ENCODE data around the gene NINL.
"Not testable (repeated sequence)": the region's sequence is repeated elsewhere in the genome, so short reads cannot be mapped to it uniquely, and the experiment has no call there.

NINL gene

GRCh38 chr20:25485872-25486271 is 99.5 kb downstream of the NINL start:
- no peak for DNase-seq (ENCODE audit: low read depth in 2 of 2)

- no peak for DNase-seq (ENCODE audit: low read depth in 2 of 2)
Observed at GRCh38 chr20:25484911-25485511, 100.3 kb downstream of the NINL start.

- DNase-seq (ENCODE audit: low read depth in 2 of 2) = no peak
Observed at GRCh38 chr20:25484224-25484846, 101.0 kb downstream of the NINL start.

- DNase-seq (ENCODE audit: low read depth in 2 of 2) = no peak
Observed at GRCh38 chr20:25483431-25484132, 101.7 kb downstream of the NINL start.

- DNase-seq (ENCODE audit: low read depth in 2 of 2) = no peak
Observed at GRCh38 chr20:25481918-25482253, 103.4 kb downstream of the NINL start.

GRCh38 chr20:25481235-25481917 is 104.0 kb downstream of the NINL start:
- no peak for DNase-seq (ENCODE audit: low read depth in 2 of 2)

GRCh38 chr20:25480797-25481196 is 104.5 kb downstream of the NINL start:
- DNase-seq (ENCODE audit: low read depth in 2 of 2) = no peak

GRCh38 chr20:25480156-25480555 is 105.2 kb downstream of the NINL start:
- no peak for DNase-seq (ENCODE audit: low read depth in 2 of 2)

DNA sequence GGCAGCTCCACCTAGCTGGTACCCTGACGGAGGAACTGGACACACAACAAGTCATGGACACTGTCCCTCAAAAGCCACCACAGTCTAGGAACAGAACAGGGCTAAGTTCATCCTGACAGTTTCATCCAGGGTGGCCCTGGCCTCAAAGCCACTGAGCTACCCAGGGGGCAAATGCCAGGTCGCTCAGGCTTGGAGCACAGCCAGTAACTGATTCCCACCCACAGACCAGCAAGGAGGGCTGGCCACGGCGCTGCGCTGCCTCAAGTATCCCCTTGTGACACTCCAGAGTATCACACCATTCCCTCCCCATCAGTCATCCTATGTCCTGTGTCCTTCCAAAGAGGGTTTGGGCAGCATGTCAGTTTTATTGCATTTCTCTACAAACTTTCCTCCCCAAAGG is 105.7 kb downstream of the NINL start:
- DNase-seq (ENCODE audit: low read depth in 2 of 2) = no peak

DNA sequence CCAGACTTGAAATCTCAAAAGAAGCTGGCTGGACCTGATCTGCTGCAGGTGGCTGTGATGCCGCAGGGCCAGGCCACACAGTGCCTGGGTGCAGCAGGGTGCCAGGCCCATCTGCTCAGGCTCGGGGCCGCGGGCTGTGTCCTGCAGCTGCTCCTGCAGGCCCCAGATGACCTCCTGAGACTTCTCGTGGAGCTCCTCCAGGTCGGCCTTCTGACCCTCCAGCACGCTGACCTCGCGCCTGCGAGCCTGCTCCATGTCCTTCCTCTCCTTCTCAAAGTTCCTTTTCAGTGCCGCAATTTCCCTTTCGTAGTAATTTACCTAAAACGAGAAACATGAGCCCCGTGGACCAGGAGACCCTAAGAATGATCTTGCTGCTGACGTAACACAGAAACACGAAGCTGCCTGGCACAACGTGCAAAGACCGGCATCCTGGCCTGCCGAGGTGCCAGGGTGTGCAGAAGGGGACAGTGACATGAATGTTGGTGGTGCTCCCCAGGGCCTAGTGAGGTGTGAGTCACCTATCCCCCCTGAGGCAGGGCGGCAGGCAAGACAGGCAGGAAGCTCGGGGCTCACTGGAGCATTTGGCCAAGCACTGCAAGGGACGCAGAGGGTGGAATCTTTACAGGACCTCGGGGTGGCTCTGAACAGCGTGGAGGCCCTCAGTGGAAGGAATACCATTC is 106.3 kb downstream of the NINL start:
- no peak for DNase-seq (ENCODE audit: low read depth in 2 of 2)

DNA sequence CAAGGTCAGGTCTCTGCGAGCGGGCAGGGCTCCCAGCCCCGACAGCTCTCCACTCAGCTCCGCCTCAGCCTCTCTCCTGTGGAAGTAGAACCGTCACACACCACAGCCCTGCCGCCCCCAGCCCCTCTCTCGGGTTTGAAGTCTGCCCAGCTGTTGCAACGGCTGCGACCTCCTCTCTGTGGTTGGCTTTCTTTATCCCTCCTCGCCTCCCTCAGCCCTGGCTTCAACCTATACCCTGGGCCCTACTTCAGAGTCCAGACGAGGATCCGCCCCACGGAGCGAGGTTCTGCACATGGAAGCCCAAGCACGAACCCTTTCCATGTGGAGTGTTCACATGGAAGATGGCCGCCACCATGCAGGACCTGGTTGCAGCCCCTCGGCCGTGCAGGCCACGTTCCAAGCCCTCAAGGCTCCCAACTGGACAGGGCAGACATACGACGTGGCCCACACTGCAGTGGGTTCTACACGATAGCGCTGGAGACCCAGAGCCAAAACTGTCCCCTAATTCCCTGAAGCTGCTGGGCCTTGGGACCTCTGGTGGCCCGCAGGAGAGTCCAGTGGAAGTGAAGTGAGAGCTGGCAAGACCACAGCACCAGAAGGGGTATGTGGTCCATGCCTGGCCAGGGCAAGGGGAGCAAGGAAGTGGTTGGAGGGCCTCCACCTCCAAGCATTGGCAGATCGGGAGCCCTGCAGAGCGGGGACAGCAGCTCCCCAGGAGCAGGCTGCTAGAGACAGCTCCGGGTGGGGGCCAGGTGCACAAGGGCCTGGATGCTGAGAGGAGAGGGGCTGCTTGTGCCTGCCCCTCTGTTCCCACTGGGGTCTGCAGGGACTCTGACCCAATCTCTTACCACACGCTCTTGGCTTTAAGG is 108.1 kb downstream of the NINL start:
- no peak for DNase-seq (ENCODE audit: low read depth in 2 of 2)

GRCh38 chr20:25476106-25477013 is 109.0 kb downstream of the NINL start:
- DNase-seq (ENCODE audit: low read depth in 2 of 2) = no peak

DNA sequence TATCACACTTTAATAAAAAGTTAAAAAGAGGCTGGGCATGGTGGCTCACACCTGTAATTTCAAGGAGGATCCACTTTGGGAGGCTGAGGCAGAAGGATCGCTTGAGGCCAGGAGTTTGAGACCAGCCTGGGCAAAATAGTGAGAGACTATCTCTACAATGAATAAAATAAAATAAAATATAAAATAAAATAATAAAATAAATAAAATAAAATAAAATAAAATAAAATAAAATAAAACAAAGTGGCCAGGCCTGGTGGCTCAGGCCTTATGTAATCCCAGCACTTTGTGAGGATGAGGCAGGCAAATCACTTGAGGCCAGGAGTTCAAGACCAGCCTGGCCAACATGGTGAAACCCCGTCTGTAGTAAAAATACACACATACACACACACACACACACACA is 112.0 kb downstream of the NINL start:
- not testable (repeated sequence) for DNase-seq (ENCODE audit: low read depth in 2 of 2)

- DNase-seq (ENCODE audit: low read depth in 2 of 2) = no peak
Observed at GRCh38 chr20:25471020-25471419, 114.3 kb downstream of the NINL start.

DNA sequence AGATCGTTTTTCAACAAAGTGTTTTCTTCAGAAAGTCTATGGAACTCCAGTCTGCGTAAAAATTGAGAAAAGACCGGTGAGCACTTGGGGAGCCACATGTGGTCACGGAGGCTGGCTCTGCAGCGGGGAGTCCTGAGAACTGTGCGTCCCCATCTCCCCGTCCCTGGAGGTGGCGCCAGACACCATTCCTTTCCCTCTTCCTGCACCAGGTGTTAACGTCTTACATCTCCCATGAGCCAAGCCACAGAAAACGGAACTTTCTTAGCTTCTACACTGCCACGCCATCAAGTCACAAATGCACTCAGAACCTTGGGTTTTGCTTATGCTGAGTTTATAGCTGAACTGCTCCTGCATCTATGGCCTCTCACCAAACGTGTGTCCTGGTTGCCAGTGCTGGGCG is 115.3 kb downstream of the NINL start:
- DNase-seq (ENCODE audit: low read depth in 2 of 2) = no peak

- no peak for DNase-seq (ENCODE audit: low read depth in 2 of 2)
Observed at GRCh38 chr20:25469558-25469957, 115.8 kb downstream of the NINL start.

GRCh38 chr20:25468126-25469075 is 116.9 kb downstream of the NINL start:
- no peak for DNase-seq (ENCODE audit: low read depth in 2 of 2)

GRCh38 chr20:25467441-25467840 is 117.9 kb downstream of the NINL start:
- no peak for DNase-seq (ENCODE audit: low read depth in 2 of 2)

DNA sequence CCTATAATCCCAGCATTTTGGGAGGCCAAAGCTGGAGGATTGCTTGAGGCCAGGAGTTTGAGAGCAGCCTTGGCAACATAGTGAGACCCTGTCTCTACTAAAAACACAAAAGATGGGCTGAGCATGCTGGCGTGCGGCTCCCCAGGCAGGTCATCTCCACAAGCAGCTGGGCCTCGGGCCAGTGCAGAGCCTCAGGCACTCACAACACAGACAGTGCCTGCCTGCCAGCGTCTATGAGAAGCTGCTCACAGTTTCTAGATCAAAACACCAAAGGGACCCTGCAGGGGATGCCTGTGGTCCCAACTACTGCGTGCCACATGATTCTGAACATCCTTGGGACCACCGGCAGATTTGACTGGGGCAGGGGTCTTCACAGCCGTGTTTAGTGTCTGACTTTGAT is 118.5 kb downstream of the NINL start:
- DNase-seq (ENCODE audit: low read depth in 2 of 2) = no peak

Data from activated CD8-positive, alpha-beta memory T cell treated with anti-CD3 and anti-CD28 coated beads for 4 hours (primary cell).